ENCODE data around the gene AP1S2.

DNA sequence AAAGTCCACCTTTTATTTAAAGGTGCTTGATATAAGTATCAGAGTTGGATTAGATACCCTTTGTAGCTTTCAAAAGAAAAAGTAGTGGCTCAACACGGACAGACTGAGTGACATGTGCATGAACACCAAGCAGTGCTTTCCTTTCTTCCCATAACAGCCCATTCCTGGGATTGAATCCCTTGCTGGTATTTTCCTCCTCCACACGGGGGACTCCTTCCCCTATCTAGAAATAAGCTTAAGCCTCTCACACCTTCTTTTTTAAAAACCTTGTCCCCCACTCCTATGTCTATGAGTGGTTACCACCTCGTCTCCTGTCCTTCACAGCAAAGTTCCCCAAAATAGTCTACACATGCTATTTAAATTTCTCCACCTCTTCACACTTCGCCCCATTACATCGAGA lies 5.1 kb downstream of the AP1S2 start:
- TF ChIP-seq, protein P1, sequence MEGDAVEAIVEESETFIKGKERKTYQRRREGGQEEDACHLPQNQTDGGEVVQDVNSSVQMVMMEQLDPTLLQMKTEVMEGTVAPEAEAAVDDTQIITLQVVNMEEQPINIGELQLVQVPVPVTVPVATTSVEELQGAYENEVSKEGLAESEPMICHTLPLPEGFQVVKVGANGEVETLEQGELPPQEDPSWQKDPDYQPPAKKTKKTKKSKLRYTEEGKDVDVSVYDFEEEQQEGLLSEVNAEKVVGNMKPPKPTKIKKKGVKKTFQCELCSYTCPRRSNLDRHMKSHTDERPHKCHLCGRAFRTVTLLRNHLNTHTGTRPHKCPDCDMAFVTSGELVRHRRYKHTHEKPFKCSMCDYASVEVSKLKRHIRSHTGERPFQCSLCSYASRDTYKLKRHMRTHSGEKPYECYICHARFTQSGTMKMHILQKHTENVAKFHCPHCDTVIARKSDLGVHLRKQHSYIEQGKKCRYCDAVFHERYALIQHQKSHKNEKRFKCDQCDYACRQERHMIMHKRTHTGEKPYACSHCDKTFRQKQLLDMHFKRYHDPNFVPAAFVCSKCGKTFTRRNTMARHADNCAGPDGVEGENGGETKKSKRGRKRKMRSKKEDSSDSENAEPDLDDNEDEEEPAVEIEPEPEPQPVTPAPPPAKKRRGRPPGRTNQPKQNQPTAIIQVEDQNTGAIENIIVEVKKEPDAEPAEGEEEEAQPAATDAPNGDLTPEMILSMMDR (IDR thresholded peaks at IDR 0.05; ENCODE audit: low read depth, low read length) = peak; percentile 22
- TF ChIP-seq EZH2phosphoT487 (IDR thresholded peaks at IDR 0.05; ENCODE audit: low read depth) = no peak

Data from OCI-LY3 (cell line).